ENCODE measurements around the gene ODF2.
"Not testable (repeated sequence)": the region's sequence is repeated elsewhere in the genome, so short reads cannot be mapped to it uniquely, and the experiment has no call there.

The ODF2 gene

GRCh38 chr9:128485414-128485855, 29.6 kb downstream of the ODF2 start:
- DNase-seq, result no peak

GRCh38 chr9:128486201-128486600, 30.4 kb downstream of the ODF2 start:
- no peak for DNase-seq

- DNase-seq, result no peak
Observed at GRCh38 chr9:128493424-128493823, 37.6 kb downstream of the ODF2 start.

GRCh38 chr9:128494108-128494745, 38.4 kb downstream of the ODF2 start:
- DNase-seq, result peak; percentile 45

- no peak for DNase-seq
Observed at GRCh38 chr9:128494746-128495129, 38.9 kb downstream of the ODF2 start.

GRCh38 chr9:128495296-128495695, 39.5 kb downstream of the ODF2 start:
- no peak for DNase-seq

DNA sequence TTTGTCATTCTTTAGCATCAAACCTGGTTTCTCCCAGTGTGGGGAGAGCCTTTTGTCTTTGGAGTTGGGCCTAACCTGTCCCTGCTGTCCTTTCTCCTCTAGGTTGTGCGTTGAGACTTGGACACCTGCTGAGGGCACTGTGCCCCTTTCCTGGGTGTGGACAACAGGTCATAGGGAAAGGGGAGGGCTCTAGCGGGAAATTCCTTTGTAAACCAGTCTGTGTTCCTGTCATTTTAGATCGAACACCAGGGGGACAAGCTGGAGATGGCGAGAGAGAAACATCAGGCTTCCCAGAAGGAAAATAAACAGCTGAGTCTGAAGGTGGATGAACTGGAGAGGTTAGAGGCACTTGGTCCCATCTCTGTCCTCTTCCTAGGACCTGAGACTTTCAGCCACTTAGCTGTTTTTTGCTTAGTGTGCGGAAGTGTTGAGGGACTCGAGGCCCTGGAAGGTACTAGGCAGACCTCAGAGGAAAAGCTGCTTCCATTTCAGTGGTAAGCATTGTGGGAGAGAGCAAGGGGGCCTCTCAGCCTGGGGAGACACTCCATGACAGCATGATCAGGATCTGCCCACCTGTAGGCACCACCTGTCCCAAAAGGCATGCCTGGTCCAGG, 40.1 kb downstream of the ODF2 start:
- no peak for DNase-seq

DNA sequence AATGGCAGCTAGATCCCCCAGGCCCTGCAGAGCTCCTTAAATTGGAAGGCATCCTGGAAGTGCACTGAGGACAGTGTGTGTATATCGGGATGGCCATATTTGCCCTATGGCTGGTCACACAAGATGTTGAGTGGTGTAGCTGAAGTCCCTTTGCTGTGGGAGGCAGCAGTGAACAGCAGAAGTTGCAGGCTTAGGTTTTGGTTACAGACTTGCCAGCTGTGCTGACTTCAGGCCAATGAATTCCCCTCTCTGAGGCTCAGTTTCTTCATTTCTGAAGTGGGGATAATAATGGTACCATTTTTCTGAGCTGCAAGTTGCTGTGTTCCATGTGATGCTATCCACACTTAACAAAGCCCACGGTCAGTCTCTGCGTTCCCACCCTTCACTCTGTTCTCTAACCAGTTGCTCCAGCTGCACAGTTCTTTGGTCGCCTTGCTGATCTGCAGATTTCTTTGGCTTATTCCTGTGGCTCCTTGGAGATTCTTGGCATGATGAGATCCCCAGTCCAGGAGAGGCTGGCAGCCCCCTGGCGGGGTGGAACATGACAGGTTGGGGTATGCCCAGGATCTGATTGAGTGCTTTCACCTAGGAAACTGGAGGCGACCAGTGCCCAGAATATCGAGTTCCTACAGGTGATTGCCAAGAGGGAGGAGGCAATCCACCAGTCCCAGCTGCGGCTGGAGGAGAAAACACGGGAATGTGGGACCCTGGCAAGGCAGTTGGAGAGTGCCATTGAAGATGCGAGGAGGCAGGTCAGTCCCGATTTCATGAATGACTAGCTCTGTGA, 42.2 kb downstream of the ODF2 start:
- no peak for DNase-seq

DNA sequence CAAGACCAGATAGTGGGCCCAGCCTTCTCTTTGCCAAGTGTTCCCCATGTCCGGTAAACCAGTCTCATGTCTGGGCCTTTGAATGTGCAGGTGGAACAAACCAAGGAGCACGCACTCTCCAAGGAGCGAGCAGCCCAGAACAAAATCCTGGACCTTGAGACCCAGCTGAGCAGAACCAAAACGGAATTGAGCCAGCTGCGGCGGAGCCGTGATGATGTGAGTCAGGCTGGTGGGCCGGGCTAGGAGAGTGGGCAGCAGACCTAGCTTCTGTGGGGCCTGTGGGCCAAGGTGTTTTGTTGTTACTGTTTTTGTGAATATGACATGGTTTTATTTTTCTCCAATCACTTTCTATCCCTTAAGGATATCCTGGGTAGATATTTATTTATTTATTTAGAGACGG, 43.1 kb downstream of the ODF2 start:
- no peak for DNase-seq

DNA sequence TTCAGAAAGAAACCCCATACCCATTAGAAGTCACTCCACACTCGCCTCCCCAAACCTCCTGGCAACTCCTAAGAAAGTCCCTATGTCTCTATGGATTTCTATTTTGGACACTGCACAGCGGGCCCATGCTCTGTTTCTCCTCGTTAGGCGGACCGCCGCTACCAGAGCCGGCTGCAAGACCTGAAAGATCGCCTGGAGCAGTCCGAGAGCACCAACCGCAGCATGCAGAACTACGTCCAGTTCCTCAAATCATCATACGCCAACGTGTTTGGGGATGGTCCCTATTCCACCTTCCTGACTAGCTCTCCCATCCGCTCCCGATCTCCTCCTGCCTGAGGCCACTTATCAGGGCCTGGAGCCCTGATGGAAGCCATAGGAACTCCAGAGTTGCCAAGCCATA, 44.1 kb downstream of the ODF2 start:
- DNase-seq, result no peak

DNA sequence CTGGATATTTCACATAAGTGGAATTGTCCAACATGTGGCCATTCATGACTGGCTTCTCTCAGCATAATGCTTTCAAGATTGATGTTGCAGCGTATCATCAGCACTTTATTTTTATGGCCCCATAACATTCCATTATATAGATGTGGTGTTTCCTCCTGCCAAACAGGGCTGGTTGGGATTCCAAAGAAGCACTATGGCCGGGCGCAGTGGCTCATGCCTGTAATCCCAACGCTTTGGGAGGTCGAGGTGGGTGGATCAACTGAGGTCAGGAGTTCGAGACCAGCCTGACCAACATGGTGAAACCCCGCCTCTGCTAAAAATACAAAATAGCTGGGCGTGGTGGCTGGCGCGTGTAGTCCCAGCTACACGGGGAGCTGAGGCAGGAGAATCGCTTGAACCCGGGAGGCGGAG, 47.6 kb downstream of the ODF2 start:
- DNase-seq, result not testable (repeated sequence)

DNA sequence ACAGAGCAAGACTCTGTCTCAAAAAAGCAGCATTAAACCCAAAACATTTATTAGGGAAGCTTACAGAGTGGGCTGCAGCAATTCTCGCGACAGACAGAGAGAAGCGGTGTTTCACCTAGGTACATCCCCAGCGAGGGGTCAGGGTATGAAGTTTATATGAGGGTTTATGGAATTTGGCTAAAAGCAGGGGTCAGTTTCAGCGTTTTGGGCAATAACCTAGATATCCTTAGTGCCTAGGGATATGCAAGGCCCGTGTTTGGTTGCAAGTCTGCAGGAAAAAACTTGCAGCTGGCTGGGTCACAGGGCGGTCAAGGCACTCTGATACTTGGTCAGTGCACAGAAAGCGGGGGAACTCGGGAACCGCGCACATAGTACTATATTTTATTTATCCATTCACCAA, 48.1 kb downstream of the ODF2 start:
- no peak for DNase-seq

DNA sequence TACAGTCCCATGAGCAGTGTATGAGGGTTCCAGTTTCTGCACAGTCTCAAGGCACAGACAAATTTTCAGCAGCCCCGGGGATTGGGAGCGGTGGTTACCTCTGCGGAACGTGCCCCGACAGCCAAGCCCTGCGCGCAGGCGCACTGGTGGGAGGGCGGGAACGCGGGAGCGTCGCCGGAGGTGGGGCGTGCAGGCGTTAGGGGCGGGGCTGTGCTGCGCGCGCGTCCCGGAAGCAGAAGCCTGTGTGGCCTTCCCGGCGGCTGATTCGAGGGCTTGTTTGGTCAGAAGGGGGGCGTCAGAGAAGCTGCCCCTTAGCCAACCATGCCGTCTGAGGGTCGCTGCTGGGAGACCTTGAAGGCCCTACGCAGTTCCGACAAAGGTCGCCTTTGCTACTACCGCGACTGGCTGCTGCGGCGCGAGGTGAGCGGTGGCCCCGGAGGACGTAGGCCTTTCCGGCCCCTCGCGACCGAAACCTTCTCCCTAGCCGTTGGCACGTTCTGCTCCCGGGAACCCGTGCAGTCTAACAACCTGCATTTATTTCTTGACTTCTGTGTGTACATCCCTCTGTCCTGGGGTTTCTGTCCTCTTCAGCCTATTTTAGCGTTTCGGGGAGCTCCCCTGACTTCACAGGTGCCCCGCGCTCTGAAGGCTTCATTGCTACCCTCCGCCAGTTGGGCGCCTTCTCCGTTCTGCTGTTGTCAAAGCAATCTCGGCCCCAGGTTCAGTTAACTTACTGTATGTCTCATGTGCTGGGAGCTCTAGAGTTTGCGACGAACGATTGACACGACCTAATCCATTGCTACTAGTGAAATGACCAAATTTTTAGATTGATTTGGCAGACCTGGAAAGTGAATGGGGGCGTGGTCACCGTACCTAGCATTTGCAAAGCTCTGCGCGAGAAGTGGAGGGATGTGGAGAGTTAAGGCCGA, 48.9 kb downstream of the ODF2 start, which contains the start of gene GLE1:
TSS of gene GLE1 (plus strand) at position 235 of the 929 bp plus-strand sequence. CDS start at position 322, 87 bp downstream.
- peak; percentile 88 for DNase-seq

GRCh38 chr9:128505414-128505765, 49.6 kb downstream of the ODF2 start:
- DNase-seq, result no peak

GRCh38 chr9:128505906-128506305, 50.1 kb downstream of the ODF2 start:
- DNase-seq, result not testable (repeated sequence)

- no peak for DNase-seq
Observed at GRCh38 chr9:128512820-128513219, 57.0 kb downstream of the ODF2 start.

DNA sequence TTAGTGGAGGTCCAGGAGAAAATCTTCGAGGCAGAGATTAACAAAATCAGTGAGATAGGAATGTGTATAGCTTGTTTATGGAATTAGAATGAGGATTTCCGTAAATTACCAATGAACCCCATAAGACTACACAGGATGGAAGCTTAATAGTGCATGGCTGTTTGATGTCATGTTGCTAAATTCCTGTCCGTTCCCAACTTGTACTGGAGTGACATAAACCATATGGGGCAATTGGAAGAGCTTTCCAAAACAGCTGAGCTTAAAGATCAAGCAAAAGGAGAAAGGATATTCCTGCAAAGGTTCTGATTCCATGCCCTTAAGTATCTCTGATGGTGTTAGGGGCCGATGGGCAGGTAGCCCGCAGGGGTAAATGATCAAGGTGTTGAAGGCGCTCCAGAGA, 66.2 kb downstream of the ODF2 start:
- DNase-seq, result no peak

- DNase-seq, result peak; percentile 53
Observed at GRCh38 chr9:128523199-128523925, 67.6 kb downstream of the ODF2 start.

- DNase-seq, result no peak
Observed at GRCh38 chr9:128526720-128527119, 70.9 kb downstream of the ODF2 start.

- no peak for DNase-seq
Observed at GRCh38 chr9:128528445-128529160, 72.8 kb downstream of the ODF2 start.

GRCh38 chr9:128529191-128529590, 73.4 kb downstream of the ODF2 start:
- no peak for DNase-seq

GRCh38 chr9:128532581-128532980, 76.8 kb downstream of the ODF2 start:
- DNase-seq, result no peak

Data from NCI-H2227 treated with DMSO at 0.1 percent for 48 hours (cell line).